GM18508 (cell line): Measurements from ENCODE around the gene SCAMP4.

Source experiments
- ATAC-seq: cut with Tn5 transposase; IDR thresholded peaks from one replicate; pipeline ENCODE4 v1.9.1; 2021; ENCODE audit warnings: moderate number of reproducible peaks; ENCODE audit not compliant: insufficient read depth, unreplicated experiment

SCAMP4 gene

DNA sequence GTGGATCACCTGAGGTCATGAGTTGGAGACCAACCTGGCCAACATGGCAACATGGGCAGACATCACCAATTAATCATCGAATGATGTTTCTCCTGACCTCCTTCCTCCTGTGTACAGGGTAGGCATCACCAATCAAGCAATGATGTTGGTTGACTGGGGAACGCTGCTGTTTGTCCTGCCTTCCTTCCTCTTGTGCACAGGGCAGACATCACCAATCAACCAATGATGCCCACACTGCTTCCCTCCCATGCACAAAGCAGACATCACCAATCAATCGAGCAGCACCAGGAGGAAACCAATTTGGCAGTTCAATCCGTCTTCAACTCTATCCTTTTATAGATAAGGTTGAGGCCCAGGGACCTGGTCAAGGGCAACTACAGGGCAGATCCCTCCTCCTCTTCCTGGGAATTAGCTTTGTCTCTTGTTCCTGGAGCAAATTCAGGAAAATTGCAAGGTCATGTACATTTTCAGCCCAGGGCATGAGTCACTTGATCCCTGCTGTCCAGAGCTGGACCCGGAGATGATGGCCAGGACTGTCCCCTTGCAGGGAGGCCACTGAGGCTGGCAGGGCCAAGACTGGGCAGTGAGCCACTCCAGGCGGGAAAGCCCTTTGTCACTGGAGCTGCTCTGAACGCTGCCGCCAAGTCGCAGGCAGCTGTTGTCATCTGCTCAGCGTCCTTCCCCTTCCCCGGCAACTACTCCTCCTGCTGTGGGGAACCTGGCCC, 30.4 kb downstream of the SCAMP4 start:
- ATAC-seq: no peak

DNA sequence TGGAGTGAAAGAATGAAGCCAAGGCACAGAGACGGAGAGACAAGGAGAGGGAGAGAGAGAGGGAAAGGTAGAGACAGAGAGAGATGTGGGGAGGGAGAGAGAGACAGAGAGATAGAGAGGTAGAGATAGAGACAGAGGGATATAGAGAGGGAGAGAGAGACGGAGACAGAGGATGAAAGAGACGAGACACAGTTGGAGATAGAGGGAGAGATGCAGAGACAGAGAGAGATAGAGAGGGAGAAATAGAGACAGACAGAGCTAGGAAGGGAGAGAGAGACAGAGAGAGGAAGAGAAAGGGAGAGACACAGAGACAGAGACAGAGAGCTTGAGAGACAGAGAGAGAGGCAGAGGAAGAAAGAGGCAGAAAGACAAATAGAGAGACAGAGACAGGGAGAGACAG, 31.2 kb downstream of the SCAMP4 start:
- ATAC-seq: no peak

DNA sequence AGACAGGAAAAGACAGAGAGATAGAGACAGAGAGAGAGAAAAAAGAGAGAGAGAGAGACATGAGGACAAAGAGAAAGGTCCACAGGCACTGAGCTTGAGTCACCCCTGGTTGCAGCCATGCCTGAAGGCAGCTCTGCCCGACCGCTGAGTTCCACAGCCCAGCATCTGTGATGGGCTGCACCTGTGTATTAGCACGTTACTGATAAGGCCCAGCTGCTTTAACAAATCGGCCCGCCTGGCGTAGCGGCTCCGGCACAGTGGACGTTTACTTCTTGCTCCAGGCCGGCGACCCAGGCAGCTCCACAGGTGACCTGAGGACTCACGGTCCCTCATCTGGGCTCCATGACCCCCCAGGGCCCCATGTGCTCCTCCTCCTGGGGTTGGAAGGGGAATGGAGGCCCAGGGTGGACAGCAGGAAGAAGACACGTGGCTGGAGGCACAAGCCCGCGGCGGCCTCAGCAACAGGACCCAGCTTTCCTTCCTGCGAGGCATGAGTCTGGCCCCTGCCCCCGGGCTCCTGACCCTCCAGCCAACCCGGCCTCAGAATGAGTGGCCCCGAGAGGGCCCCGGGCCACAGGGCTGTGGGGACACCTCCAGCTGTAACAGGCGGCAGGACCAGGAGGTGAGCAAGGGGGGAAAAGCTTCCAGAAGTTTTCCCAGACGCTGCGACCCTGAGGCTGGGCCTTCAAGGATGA, 31.9 kb downstream of the SCAMP4 start:
- ATAC-seq: no peak

DNA sequence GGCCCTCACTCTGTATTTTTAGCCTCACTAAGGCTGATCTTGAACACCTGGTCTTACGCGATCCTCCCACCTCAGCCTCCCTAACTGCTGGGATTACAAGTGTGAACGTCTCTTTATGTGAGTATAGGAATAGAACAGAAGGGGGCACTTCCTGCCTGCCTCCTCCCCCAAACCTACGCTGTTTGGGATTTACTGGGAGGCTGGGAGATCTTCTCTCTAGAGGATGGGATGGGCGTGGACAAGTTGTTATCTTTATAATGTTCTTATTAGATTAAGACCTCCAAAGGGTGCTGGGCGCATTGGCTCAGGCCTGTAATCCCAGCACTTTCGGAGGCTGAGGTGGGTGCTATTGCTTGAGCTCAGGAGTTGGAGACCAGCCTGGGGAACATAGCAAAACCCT, 32.9 kb downstream of the SCAMP4 start:
- ATAC-seq: no peak

DNA sequence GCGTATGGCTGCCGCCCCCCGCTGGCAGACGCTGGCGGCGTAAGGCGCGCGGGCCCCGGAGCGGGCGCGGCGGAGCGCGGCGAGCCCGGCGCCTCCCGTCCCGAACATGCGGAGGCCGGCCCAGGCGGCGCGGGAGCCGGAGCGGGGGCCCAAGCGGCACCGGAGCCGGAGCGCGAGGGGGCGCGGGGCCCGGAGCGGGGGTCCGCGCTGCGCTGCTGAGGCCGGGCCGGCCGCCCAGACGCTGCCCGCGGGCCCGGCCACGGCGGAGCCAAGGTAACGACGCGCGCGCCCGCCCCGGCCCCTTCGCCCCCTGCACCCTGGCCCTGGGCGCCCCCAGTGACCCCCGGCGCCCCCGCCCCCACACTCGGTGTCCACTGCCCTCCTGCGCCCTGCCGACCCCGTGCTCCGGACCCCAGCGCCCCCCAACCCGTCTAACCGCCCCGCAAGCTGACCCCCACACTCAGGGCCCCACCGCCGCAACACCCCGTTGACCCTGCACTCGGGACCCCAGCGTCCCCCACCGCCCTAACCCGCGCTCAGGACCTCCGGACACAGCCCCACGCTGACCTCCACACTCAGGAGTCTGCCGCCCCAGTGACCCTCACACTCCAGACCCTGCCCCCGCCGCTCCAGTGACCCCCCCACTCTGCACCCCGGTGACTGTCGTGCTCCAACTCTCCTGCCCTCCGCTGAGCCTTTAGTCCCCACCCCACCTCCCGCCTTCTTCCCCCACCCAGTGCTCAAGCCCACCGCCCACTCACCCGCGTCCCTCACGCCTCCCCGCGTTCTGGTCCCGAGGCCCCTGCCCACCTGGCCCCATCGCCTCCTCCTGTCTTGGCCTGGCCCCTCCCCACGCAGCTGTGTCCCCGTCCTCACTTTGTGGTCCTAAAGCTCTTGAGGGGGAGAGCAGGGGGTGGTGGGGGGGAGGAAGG, 36.2 kb downstream of the SCAMP4 start, which contains the start of gene CSNK1G2:
Gene CSNK1G2 (plus strand): TSS at position 27 of the 932 bp plus-strand sequence. CDS start 28,601 bp downstream, outside the sequence.
- ATAC-seq: no peak

DNA sequence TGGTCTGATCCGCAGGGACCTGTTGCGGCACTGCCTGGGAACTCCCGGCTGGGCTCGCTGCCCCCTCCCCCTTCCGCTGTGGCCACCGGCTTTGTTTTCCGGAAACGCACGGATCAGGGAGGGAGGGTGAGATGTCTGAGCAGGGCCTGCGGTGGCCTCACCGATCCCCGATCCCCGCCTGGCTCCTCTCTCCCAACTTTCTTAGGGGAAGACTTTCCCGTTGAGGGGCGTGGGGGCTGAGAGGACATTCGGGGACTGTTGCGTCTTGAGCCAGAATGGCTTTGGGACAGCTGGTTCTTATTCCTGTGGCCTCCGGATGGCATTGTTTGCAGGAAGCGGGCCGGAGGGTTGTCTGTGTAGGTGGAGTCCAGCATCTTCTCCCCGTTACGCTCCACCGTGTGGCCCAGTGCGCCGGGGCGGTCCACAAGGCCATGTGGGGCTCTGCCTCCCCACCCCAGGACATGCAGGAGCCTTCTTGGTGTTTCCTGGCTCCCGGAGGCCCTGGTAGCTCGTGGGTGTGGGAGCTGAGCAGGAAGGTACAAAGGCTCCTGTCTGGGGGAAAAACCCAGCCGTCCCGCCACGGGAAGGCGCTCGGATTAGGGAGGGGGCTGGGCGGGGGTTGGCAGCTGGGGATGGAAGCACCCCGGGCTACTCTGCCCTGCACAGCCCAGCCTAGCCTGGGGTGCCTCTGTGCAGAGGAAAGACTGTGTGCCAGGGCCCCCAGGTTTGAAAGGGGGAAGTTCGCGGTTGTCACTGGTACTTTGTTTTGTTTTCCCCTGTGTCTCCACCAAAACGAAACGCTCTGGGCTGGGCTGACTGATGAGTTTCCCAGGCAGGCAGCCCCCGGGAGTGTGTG, 37.1 kb downstream of the SCAMP4 start:
- ATAC-seq: no peak

DNA sequence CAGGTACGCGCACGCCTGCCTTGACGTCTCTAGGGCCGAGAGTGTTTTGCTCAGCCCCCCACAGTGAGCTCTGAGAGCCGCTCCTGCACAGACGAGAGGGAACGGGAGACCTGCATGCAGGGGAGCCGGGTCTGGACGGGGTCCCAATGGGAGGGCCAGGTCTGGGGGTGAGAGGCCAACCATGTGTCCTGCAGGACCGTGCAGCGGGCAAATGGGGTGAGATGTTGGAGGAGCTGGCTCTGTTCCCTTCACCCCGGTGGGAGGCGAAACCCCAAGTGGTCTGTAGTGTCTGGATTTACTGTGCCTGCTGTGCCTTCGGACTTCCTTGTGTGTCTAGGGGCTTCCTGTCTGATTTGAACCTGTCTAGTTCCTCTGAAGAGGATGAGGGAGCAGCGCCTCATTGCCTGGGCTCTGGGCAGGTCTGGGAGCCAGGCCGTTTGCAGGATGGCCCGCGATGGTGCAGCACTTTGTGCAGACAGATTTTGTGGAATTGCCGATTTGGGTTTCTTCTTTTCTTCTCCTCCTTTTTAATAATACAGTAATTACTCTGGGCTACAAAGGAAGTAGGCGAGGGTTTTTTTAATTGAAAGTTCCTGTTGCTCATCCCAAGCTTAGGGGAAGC, 37.8 kb downstream of the SCAMP4 start:
- no peak for ATAC-seq

DNA sequence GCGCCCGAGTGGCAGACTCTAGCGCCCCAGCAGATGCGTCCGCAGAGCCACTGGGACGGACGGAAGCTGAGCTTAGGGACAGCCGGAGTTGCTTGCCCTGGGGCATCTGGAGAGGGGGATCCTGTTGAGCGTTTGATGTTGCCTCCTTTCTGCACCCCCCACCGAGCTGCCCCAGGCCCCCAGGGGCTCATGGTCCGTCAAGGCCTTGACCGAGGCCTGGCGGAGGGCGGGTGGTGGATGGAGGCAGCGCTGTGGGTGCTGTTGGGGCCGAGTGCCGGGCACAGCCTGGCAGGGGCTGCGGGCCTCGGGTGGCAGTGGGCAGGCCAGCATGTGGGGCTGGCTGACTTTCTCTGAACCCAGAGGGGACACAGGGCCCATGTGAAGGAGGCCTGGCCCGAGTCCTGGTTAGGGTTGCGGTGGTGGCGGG, 38.5 kb downstream of the SCAMP4 start:
- ATAC-seq: no peak

DNA sequence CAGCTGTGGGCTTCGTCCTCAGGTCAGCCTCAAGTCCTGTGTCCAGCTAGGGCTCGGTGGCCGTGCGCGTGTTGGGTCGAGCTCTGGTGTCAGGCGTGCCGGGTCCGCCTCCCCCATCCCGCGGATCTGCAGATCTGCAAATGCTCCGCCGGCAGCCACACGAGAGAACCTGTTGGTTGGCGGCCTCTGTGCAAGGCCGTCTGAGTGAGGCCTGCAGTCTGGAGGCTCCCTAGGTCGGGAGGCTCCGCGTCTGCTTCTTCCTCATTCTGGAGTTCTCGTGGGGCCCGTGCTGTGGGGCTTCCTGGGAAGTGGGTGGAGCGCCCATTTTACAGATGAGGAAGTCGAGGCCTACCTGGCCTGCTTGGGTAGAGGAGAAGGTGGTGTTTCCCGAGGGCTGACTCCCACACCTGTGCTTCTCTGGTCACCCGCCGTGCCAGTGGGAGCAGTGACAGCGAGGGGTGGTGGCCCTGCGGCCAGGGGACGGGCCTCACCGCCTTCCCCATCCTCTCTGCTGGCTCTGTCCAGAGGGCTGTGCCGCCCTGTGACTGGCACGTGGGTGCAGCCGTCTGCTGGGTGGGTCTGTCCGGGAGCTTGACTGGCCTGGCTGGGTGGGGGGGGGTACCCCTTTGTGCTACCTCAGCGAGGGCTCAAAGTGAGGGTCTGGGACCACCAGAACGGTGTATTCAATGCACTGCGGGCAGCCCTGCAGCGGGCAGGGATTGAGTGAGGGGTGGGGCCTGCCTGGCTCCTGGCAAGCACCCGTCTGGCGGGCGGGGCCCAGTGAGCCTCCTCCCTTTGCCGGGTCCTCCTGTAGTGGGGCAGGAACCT, 39.1 kb downstream of the SCAMP4 start:
- ATAC-seq: no peak

DNA sequence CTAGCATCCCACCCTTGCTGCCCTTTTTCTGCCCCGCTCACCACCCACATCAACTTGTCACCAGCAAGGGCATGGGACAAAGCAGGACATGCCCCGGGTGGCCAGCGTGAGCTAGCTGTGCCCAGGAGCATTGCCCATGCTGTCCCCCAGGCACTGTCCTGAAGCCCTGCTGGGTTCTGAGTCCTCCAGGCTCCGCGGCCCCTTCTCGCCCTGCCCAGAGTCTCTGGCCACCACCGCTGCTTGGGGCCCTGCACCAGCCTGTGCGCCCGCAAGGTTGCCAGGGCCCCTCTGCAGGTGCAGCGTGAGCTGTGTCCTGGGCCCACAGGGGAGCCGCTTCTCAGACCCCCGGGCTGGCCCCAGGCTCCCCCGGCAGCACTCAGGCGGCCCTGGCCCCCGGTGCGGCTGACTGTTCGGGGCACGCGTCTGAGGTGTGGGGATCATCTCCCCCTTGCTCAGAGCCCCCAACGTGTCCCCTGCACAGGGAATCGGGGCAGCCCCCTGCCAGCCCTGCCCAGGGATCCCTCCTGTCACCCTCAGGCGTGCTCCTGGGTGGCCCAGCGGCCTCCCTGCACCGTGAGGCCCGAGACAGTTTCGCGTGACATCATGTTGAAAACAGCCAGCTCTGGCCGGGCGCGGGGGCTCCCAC, 39.8 kb downstream of the SCAMP4 start:
- no peak for ATAC-seq

DNA sequence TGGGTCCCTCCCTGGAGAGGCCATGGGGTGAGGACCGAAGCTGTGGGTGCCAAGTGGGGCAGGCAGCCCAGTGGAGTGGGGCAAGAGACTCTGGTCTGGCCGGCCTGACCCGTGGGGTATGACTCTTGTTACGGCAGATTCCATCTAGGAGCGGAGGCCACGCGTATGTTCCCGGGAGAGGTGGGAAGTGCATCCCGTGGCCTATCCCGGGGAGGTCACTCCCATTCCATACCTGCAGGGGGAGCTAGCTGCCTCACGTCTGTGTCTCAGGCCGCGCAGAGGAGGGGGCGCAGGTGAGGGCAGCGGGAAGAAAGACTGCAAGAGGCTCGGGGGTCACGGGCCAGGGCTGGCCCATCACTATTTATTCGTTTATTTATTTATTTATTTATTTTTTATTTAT, 40.7 kb downstream of the SCAMP4 start:
- ATAC-seq: no peak

DNA sequence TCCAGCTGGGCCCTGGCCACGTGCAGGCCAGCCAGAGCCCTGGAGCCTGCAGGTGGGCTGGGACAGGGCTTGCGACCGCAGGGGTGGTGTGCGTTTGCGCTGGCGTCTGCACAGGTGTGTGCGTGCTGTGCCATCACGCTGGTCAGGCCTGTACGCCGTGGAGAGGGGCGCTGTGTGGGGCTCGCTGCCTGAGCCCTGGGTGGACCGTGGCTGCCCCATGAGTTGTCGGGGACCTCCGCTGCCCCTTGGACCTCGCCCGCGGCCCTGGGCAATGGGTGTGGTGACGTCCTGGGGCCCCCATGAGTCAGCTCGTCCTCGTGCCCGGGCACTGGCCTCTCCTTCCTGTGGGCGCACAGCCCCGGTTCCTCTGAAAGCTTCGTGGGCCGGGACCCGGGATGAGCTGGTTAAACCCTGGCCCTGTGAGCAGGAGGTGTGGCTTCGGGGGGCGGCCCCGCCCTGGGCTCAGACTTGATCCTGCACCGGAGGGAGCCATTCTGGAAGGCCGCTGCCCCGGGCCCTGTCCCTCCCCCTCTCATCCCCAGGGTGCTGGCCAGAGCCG, 42.5 kb downstream of the SCAMP4 start:
- ATAC-seq: no peak

DNA sequence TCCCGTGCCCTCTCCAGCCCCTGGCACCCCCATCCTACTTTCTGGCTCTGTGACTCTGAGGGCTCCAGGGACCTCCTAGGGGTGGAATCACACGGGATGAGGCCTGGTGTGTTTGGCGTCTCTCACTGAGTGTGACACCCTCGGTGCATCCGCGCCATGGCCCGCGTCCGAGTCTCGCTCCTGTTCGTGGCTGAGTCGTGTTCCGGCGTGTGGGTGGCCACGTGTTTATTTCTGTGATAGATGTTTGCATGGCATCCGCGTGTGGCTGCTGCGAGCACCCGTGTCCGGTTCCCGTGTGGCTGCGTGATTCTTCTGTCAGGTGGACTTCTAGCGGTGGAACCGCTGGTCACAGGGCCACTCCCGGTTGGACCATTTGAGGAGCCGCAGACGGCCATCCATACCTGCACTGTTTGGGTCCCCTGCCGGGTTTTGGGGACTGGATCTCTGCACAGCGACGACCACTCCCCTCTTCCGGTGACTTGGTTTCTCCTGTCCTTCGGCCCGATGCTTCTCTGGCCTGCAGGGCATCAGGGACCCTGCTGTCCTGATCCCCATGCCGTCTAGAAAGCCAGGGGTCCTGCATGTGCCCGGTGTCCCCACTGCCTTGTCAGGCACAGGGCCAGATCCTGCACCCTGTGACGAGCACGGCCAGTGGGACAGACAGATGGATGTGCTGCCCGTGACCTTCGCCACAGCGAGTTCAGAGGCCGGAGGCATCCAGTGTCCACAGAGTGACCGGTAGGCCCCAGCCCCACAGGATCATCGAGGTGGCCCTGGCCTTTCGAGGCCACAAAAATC, 44.3 kb downstream of the SCAMP4 start:
- ATAC-seq: no peak

DNA sequence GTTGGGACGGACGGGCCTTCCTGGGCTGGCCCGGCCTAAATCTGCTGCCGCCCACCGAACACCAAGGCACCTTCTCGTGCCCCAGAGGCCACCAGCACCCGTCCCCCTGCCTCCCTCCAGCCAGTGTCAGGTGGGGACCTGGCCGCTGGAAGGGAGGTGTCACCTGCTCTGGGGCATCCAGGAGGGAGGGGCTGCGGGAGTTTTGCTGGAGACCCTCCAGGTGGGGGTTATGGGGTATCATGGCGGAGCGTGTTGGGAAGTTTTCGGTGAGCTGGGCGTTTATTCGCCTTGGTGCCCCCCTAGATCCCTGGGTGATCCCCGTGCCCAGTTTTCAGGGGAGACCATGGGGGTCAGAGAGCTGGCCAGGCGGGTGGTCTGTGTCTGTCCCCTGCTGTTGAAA, 45.4 kb downstream of the SCAMP4 start:
- no peak for ATAC-seq

DNA sequence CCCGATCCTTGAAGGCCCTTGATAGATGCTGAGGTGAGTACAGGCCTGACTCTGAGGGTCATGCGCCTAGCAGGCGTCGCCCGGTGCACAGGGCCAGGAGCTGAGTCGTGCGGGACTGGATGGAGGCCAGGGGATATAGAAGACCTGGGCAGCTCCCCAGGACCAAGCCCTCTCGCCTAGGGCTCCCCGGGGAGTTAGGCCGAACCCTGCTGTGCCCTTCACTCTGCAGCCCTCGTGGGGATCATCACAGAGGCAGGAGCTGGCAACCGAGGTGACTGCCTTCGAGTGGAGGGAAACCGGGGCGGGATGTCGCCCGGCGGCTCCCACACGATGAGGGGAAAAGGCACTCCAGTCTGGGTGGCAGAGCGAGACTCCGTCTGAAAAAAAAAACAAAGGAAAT, 47.4 kb downstream of the SCAMP4 start:
- no peak for ATAC-seq

DNA sequence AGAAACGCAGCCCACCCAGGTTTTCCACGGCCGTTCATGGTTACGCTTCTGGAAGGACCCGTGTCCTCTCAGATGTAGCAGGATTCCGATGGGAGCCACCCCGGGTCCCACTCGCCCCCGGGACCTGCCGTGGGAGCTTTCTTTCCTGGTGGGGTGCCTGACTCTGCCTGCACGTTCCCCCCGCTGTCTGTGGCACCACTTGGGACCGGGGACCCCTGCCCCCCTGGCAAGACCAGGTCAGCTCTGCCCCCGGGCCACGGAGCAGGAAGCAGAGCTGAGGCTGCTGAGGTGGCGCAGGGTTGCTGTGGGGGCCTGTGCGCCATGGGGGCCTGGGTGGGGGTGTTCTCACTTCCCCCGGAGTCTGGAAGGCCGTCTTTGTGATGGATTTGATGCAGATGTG, 47.8 kb downstream of the SCAMP4 start:
- ATAC-seq: no peak

DNA sequence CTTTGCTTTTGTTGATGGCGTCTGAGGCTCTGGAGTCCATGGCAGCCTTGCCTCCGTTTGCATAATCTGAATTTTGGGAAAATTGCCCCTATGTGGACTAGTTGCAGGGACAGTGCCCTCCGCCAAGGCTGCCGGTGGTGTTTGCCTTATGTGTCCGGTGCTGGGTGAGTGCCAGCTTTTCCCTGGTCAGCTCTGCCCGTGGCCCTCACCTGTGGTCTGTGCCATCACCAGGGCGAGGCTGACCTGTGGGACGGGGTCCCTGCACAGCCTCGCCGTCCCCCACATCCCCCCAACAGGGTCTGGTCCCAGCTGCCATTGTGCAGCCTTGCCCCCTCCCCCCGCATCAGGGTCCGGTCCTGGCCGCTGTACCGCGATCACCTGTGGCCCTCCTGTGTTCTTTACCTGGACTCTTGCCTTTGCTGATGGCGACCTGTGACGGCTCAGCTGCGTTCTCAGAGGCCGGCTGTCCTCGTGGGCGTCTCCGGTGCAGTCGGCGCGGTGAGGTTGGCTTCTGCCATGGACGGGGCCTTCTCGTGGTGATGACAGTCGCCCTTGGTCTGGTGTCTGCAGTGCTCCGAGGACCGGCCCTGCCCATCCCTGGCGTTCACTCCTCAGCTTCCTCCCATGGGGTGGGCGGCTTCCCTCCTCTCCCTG, 48.4 kb downstream of the SCAMP4 start:
- no peak for ATAC-seq
